ENCODE measurements around the gene OSBPL3. TPM values are rescaled to one million over a fixed set of nuclear protein-coding genes. Genes with fewer than 3 reads are reported as not detected.

OSBPL3 gene
- total and polyA plus RNA-seq, 11 donors, result 1.5 to 14.3 (median 4.9) TPM

DNA sequence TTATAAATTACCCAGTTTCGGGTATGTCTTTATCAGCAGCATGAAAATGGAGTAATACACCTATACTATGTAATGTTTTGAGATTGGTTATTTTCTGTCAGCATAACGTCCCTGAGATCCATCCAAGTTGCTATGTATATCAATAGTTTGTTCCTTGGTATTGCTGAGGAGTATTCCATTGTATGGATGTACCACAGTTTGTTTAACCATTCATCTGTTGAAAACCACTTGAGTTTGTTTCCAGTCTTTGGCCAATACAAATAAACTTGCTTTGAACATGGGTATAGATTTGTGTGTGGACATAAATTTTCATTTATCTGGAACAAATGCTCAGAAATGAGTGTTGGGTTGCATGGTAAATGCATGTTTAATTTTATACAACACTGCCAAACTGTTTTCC lies 119.4 kb downstream of the OSBPL3 start:
- intact Hi-C loops (cut with DNase I), result no loop called here
- Histone ChIP-seq H3K4me1 (peaks cover 0 to 4% (median 0%) of the 10 kb centered on the region in 12 donors), H3K27ac (no peak overlapping the region), H3K4me3 (no peak overlapping the region), H3K9me3 (no peaks in the 10 kb centered on the region), H3K27me3 (no peaks in the 10 kb centered on the region), H3K36me3 (peaks cover 0 to 43% (median 0%) of the 10 kb centered on the region in 9 donors)
- no peak for ATAC-seq
- DNase-seq, result no peak
- TF ChIP-seq POLR2A (IDR thresholded peaks at IDR 0.05) (no peak), CTCF (IDR thresholded peaks at IDR 0.05) (no peak)
- WGBS, 4 donors, result 87 to 97% (median 94%) methylated on average over 2 of the region's 2 CpGs

- H3K27ac ChIP-seq, result no peak overlapping the region
- 47 to 74% (median 65%) methylated on average over 4 of the region's 4 CpGs for WGBS, 4 donors
- H3K4me3 ChIP-seq, result no peak overlapping the region
- no peak for DNase-seq
- H3K36me3 ChIP-seq, result peaks cover 0 to 31% (median 0%) of the 10 kb centered on the region in 9 donors
- H3K4me1 ChIP-seq, result peaks cover 0 to 2% (median 0%) of the 10 kb centered on the region in 12 donors
- H3K27me3 ChIP-seq, result no peaks in the 10 kb centered on the region
- intact Hi-C loops (cut with DNase I), result no loop called here
- H3K9me3 ChIP-seq, result no peaks in the 10 kb centered on the region
- TF ChIP-seq CTCF (IDR thresholded peaks at IDR 0.05) (no peak), POLR2A (IDR thresholded peaks at IDR 0.05) (no peak)
- no peak for ATAC-seq
These were observed 121.6 kb downstream of the OSBPL3 start for GRCh38 chr7:24858108-24858977.

- TF ChIP-seq CTCF (IDR thresholded peaks at IDR 0.05) (no peak), POLR2A (IDR thresholded peaks at IDR 0.05) (no peak)
- peaks cover 0 to 23% (median 0%) of the 10 kb centered on the region in 9 donors for H3K36me3 ChIP-seq
- H3K27ac ChIP-seq, result no peak overlapping the region
- H3K27me3 ChIP-seq, result no peaks in the 10 kb centered on the region
- no peak overlapping the region for H3K4me3 ChIP-seq
- DNase-seq, result no peak
- H3K4me1 ChIP-seq, result no peaks in the 10 kb centered on the region
- intact Hi-C loops (cut with DNase I), result no loop called here
- ATAC-seq, result no peak
- no peaks in the 10 kb centered on the region for H3K9me3 ChIP-seq
These were observed 122.4 kb downstream of the OSBPL3 start for GRCh38 chr7:24857623-24858022.

- H3K9me3 ChIP-seq, result no peaks in the 10 kb centered on the region
- no peaks in the 10 kb centered on the region for H3K4me1 ChIP-seq
- H3K36me3 ChIP-seq, result peaks cover 0 to 17% (median 0%) of the 10 kb centered on the region in 9 donors
- TF ChIP-seq CTCF (IDR thresholded peaks at IDR 0.05) (no peak), POLR2A (IDR thresholded peaks at IDR 0.05) (no peak)
- H3K27me3 ChIP-seq, result no peaks in the 10 kb centered on the region
- WGBS, 4 donors, result 88 to 93% (median 91%) methylated on average over 3 of the region's 3 CpGs
- DNase-seq (no peak), ATAC-seq (no peak)
- intact Hi-C loops (cut with DNase I), result no loop called here
- no peak overlapping the region for H3K4me3 ChIP-seq
- H3K27ac ChIP-seq, result no peak overlapping the region
These were observed 125.1 kb downstream of the OSBPL3 start for GRCh38 chr7:24854866-24855265.

Data from heart left ventricle (tissue), 16 donors.